Prostate gland (tissue), 2 donors: ENCODE measurements around the gene C1orf174.

Experiments used
- POLR2A ChIP-seq: fragments of 450-650 bp; IDR thresholded peaks from one replicate; pipeline ENCODE4 v1.6.1; 2016; ENCODE audit warnings: antibody characterized with exemption, mild to moderate bottlenecking
- TF ChIP-seq, protein P1 (sequence below), 4 experiments: fragments of 200-600 bp in 2 of 4; fragments of 450-650 bp in 2 of 4; sonication (generic) in 2 of 4; IDR thresholded peaks; 1 replicate in 3 of 4; 2 replicates in 1 of 4; pipeline ENCODE4 v1.5.1; 2016 to 2019; ENCODE audit warnings: antibody characterized with exemption in 4 of 4, mild to moderate bottlenecking in 2 of 4, moderate library complexity in 2 of 4

DNA sequence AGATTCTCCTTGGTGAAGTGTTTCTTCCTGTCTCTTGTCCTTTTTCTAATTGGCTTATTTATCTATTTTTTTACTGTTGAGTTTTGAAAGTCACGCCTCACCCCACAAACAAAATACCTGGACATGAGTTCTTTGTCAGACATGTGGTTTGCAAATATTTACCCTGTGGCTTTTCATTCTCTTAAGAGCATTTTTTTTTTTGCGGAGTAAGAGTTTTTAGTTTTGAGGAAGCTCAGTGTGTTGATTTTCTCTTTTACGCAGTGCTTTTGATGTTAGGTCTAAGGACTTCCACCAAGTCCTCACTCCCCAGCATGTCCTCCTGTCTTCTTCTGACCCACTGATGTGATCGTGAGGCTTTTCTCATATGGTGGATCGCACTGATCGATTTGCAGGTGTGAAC, 35.2 kb downstream of the C1orf174 start:
- TF ChIP-seq, protein P1, sequence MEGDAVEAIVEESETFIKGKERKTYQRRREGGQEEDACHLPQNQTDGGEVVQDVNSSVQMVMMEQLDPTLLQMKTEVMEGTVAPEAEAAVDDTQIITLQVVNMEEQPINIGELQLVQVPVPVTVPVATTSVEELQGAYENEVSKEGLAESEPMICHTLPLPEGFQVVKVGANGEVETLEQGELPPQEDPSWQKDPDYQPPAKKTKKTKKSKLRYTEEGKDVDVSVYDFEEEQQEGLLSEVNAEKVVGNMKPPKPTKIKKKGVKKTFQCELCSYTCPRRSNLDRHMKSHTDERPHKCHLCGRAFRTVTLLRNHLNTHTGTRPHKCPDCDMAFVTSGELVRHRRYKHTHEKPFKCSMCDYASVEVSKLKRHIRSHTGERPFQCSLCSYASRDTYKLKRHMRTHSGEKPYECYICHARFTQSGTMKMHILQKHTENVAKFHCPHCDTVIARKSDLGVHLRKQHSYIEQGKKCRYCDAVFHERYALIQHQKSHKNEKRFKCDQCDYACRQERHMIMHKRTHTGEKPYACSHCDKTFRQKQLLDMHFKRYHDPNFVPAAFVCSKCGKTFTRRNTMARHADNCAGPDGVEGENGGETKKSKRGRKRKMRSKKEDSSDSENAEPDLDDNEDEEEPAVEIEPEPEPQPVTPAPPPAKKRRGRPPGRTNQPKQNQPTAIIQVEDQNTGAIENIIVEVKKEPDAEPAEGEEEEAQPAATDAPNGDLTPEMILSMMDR (IDR thresholded peaks at IDR 0.05) = no peak
- no peak for TF ChIP-seq POLR2A
